H9 (cell line): Measurements from ENCODE around the gene AFDN. TPM values are rescaled to one million over a fixed set of nuclear protein-coding genes. Genes with fewer than 3 reads are reported as not detected.

ENCODE experiments used
- DNase-seq: peaks from one replicate; pipeline ENCODE4 v3.0.0-alpha.2; 2017
- H2AFZ ChIP-seq: one replicate; pipeline ENCODE4 v1.6.1; 2013; ENCODE audit warnings: mild to moderate bottlenecking, low read length, control low read depth, moderate library complexity
- H2AK5ac ChIP-seq: 2 replicates; pipeline ENCODE4 v1.6.1; 2013; ENCODE audit warnings: low read length, control low read depth, mixed read lengths; ENCODE audit not compliant: insufficient read length
- H2BK120ac ChIP-seq: one replicate; pipeline ENCODE4 v1.6.1; 2013; ENCODE audit warnings: low read depth, mild to moderate bottlenecking, low read length, control low read depth, inconsistent platforms; ENCODE audit not compliant: poor library complexity, severe bottlenecking
- H2BK12ac ChIP-seq: 2 replicates; pipeline ENCODE4 v1.6.1; 2013; ENCODE audit warnings: low read length, control low read depth, mixed read lengths, low read depth; ENCODE audit not compliant: insufficient read length
- H2BK15ac ChIP-seq: 2 replicates; pipeline ENCODE4 v1.6.1; 2013; ENCODE audit warnings: low read depth, low read length, control low read depth
- H2BK20ac ChIP-seq: one replicate; pipeline ENCODE4 v1.6.1; 2013; ENCODE audit warnings: low read depth, mild to moderate bottlenecking, low read length, control low read depth, inconsistent platforms; ENCODE audit not compliant: poor library complexity, severe bottlenecking
- H2BK5ac ChIP-seq: 2 replicates; pipeline ENCODE4 v1.6.1; 2013; ENCODE audit warnings: low read length, control low read depth, mixed read lengths; ENCODE audit not compliant: insufficient read length
- H3K14ac ChIP-seq: 2 replicates; pipeline ENCODE4 v1.6.1; 2013; ENCODE audit warnings: low read length, control low read depth; ENCODE audit not compliant: insufficient read depth
- H3K18ac ChIP-seq: 2 replicates; pipeline ENCODE4 v1.6.1; 2013; ENCODE audit warnings: low read depth, mild to moderate bottlenecking, mixed read lengths, low read length, control low read depth; ENCODE audit not compliant: insufficient read length
- H3K23ac ChIP-seq: 2 replicates; pipeline ENCODE4 v1.6.1; 2013; ENCODE audit warnings: low read length, control low read depth, mixed read lengths, low read depth; ENCODE audit not compliant: insufficient read length
- H3K23me2 ChIP-seq: 2 replicates; pipeline ENCODE4 v1.6.1; 2013; ENCODE audit warnings: low read depth, mild to moderate bottlenecking, mixed read lengths, low read length, control low read depth; ENCODE audit not compliant: insufficient read length, poor library complexity, severe bottlenecking
- H3K27ac ChIP-seq: 2 replicates; pipeline ENCODE4 v1.5.1; 2013; ENCODE audit warnings: low read length, control low read depth, mixed read lengths, low read depth; ENCODE audit not compliant: insufficient read length
- H3K27me3 ChIP-seq: 2 replicates; pipeline ENCODE4 v1.6.1; 2013; ENCODE audit warnings: low read length, control low read depth, inconsistent platforms; ENCODE audit not compliant: insufficient read depth
- H3K4ac ChIP-seq: 2 replicates; pipeline ENCODE4 v1.6.1; 2013; ENCODE audit warnings: low read depth, mild to moderate bottlenecking, control low read depth, inconsistent platforms, low read length, moderate library complexity
- H3K4me1 ChIP-seq: 2 replicates; pipeline ENCODE4 v1.6.1; 2013; ENCODE audit warnings: low read length, control low read depth, inconsistent platforms; ENCODE audit not compliant: insufficient read depth
- H3K4me2 ChIP-seq: 2 replicates; pipeline ENCODE4 v1.6.1; 2013; ENCODE audit warnings: low read length, control low read depth, mixed read lengths; ENCODE audit not compliant: insufficient read length, insufficient read depth
- H3K56ac ChIP-seq: 2 replicates; pipeline ENCODE4 v1.6.1; 2013; ENCODE audit warnings: low read depth, mild to moderate bottlenecking, mixed read lengths, low read length, control low read depth; ENCODE audit not compliant: insufficient read length
- H3K79me1 ChIP-seq: 2 replicates; pipeline ENCODE4 v1.6.1; 2013; ENCODE audit warnings: low read depth, mild to moderate bottlenecking, moderate library complexity, low read length, control low read depth, inconsistent platforms; ENCODE audit not compliant: insufficient read depth, poor library complexity, severe bottlenecking
- H3K79me2 ChIP-seq: 2 replicates; pipeline ENCODE4 v1.6.1; 2013; ENCODE audit warnings: low read length, control low read depth, inconsistent platforms; ENCODE audit not compliant: insufficient read depth
- H3K9ac ChIP-seq: 2 replicates; pipeline ENCODE4 v1.6.1; 2013; ENCODE audit warnings: low read length, control low read depth, mixed read lengths; ENCODE audit not compliant: insufficient read length; ENCODE audit errors: extremely low read depth
- H3K9me3 ChIP-seq: one replicate; pipeline ENCODE4 v1.6.1; 2013; ENCODE audit warnings: low read depth, low read length, inconsistent platforms; ENCODE audit not compliant: control insufficient read depth
- H3T11ph ChIP-seq: one replicate; pipeline ENCODE4 v1.6.1; 2013; ENCODE audit warnings: mild to moderate bottlenecking, low read length, control low read depth, inconsistent platforms
- H4K20me1 ChIP-seq: one replicate; pipeline ENCODE4 v1.6.1; 2013; ENCODE audit not compliant: control insufficient read depth, insufficient read length, insufficient read depth
- H4K5ac ChIP-seq: 2 replicates; pipeline ENCODE4 v1.6.1; 2013; ENCODE audit warnings: low read depth, mild to moderate bottlenecking, mixed read lengths, low read length, control low read depth; ENCODE audit not compliant: insufficient read length
- H4K8ac ChIP-seq: replicated peaks from 2 replicates; pipeline ENCODE4 v1.6.1; 2013; ENCODE audit warnings: low read length, control low read depth, mixed read lengths, low read depth; ENCODE audit not compliant: insufficient read length
- H4K91ac ChIP-seq: 2 replicates; pipeline ENCODE4 v1.6.1; 2013; ENCODE audit warnings: low read depth, mild to moderate bottlenecking, moderate library complexity, mixed read lengths, low read length, control low read depth; ENCODE audit not compliant: insufficient read length
- H3K27ac Mint-ChIP-seq, 3 experiments: 2 replicates in 2 of 3; 3 replicates in 1 of 3; pipeline ENCODE4 v1.8.0; 2020 to 2021; ENCODE audit warnings: mixed read lengths in 3 of 3, mild to moderate bottlenecking in 1 of 3, moderate library complexity in 1 of 3
- H3K27me3 Mint-ChIP-seq: 2 replicates; pipeline ENCODE4 v1.8.0; 2021; ENCODE audit warnings: low read depth, mild to moderate bottlenecking, moderate library complexity, mixed read lengths
- H3K36me3 Mint-ChIP-seq, 3 experiments: 2 replicates in 2 of 3; 3 replicates in 1 of 3; pipeline ENCODE4 v1.8.0; 2020 to 2021; ENCODE audit warnings: low read depth in 3 of 3, mixed read lengths in 3 of 3; ENCODE audit not compliant: insufficient read depth in 1 of 3
- H3K4me1 Mint-ChIP-seq, 2 experiments: 2 replicates each; pipeline ENCODE4 v1.8.0; 2020; ENCODE audit warnings: mixed read lengths in 2 of 2
- H3K4me3 Mint-ChIP-seq, 2 experiments: 2 replicates in 1 of 2; 3 replicates in 1 of 2; pipeline ENCODE4 v1.8.0; 2020 to 2021; ENCODE audit warnings: mild to moderate bottlenecking in 2 of 2, mixed read lengths in 2 of 2, moderate library complexity in 1 of 2
- H3K9me3 Mint-ChIP-seq, 2 experiments: 2 replicates in 1 of 2; 3 replicates in 1 of 2; pipeline ENCODE4 v1.8.0; 2020; ENCODE audit warnings: mild to moderate bottlenecking in 2 of 2, mixed read lengths in 2 of 2, moderate library complexity in 1 of 2
- CTCF ChIP-seq: fragments of 200-600 bp; sonication (generic); conservative IDR thresholded peaks from 3 replicates; pipeline ENCODE4 v1.8.0; 2021; ENCODE audit warnings: antibody characterized with exemption, mild to moderate bottlenecking
- WGBS: extraction: QIAGEN DNeasy Blood & Tissue Kit; methylation state at CpG from one replicate; pipeline ENCODE4 v1.1.7; 2013; ENCODE audit warnings: missing lambda C conversion rate, low lambda C conversion rate, mixed read lengths; ENCODE audit not compliant: insufficient read length; ENCODE audit errors: extremely low coverage; 5-methylcytosine and 5-hydroxymethylcytosine counted together
- total RNA-seq: library from RNA; stranded (reverse); gene quantifications from 2 replicates; pipeline ENCODE4 v1.2.1, GENCODE V29; 2021

Gene AFDN
- total RNA-seq, 1 experiment from 2014 or later, result 157 TPM

- Mint-ChIP-seq H3K27me3 (no peaks in the 10 kb centered on the region; the same call in none of the 2 replicates), H3K27ac (no peak overlapping the region), H3K4me1 (peaks cover 6 to 7% of the 10 kb centered on the region in 2 experiments; a peak in 2 of 4 replicates), H3K9me3 (no peaks in the 10 kb centered on the region), H3K36me3 (no peaks in the 10 kb centered on the region), H3K4me3 (no peak overlapping the region)
- Histone ChIP-seq H4K91ac (no peak overlapping the region), H3K4me2 (no peak overlapping the region), H3K23me2 (no peaks in the 10 kb centered on the region), H2BK12ac (no peak overlapping the region), H3K79me1 (no peaks in the 10 kb centered on the region), H2BK15ac (no peak overlapping the region), H3K79me2 (no peaks in the 10 kb centered on the region), H3K27me3 (no peaks in the 10 kb centered on the region), H2BK5ac (no peak overlapping the region), H3K4ac (no peak overlapping the region), H4K20me1 (no peaks in the 10 kb centered on the region), H3K4me1 (no peaks in the 10 kb centered on the region), H3K9me3 (no peaks in the 10 kb centered on the region), H2BK120ac (no peak overlapping the region), H3K18ac (no peak overlapping the region), H2AK5ac (no peak overlapping the region), H3K23ac (no peak overlapping the region), H3K14ac (no peak overlapping the region), H4K5ac (no peak overlapping the region), H3K56ac (no peak overlapping the region), H2BK20ac (no peak overlapping the region), H3T11ph (no peak overlapping the region), H3K9ac (no peak overlapping the region), H2AFZ (no peak overlapping the region), H3K27ac (no peak overlapping the region), H4K8ac (no peak overlapping the region)
- DNase-seq, result no peak
- no CpG with 5 or more reads among the region's 8 CpGs for WGBS
- TF ChIP-seq CTCF, result no peak
Observed at GRCh38 chr6:167805349-167806060, 21.2 kb upstream of the AFDN start.
